IMR-90 (cell line): ENCODE results near the gene IL24. TPM values are rescaled to one million over a fixed set of nuclear protein-coding genes. Genes with fewer than 3 reads are reported as not detected.

Experiments
- ATAC-seq: fragments of 200-7000 bp; cut with Tn5 transposase; 2 replicates; pipeline ENCODE4 v1.9.1; 2020; ENCODE audit warnings: low read depth, mild to moderate bottlenecking, moderate library complexity
- BruUV-seq: library from RNA; stranded (reverse); fragments of 400-500 nt; replicated peaks from 2 replicates; lab custom pipeline; 2021; lab: Mats Ljungman, UMichigan
- CTCF ChIA-PET: fragments of 300-600 bp; formaldehyde crosslinking; extraction: SDS; loops from one replicate; lab custom pipeline; 2021; ENCODE audit warnings: antibody characterized with exemption; lab: Yijun Ruan, JAX
- POLR2A ChIA-PET: fragments of 300-600 bp; sonication (Branson Sonifier 250); formaldehyde crosslinking; loops from one replicate; lab custom pipeline; 2022; ENCODE audit warnings: antibody characterized with exemption; ENCODE audit not compliant: unreplicated experiment; lab: Charles Lee
- DNase-seq: peaks from one replicate; pipeline ENCODE4 v3.0.0; 2013
- H2AFZ ChIP-seq: replicated peaks from 2 replicates; pipeline ENCODE3; 2013; ENCODE audit warnings: low read length, mild to moderate bottlenecking; ENCODE audit not compliant: poor library complexity
- H2AK5ac ChIP-seq: 2 replicates; pipeline ENCODE4 v1.6.1; 2013; ENCODE audit warnings: low read depth, low read length, inconsistent platforms
- H2AK9ac ChIP-seq: replicated peaks from 2 replicates; pipeline ENCODE3; 2013; ENCODE audit warnings: mild to moderate bottlenecking, low read depth, low read length, moderate library complexity; ENCODE audit not compliant: poor library complexity
- H2BK120ac ChIP-seq: 2 replicates; pipeline ENCODE4 v1.6.1; 2013; ENCODE audit warnings: low read depth, low read length, inconsistent platforms
- H2BK15ac ChIP-seq: 3 replicates; pipeline ENCODE4 v1.6.1; 2013; ENCODE audit warnings: low read depth, low read length, inconsistent platforms
- H2BK20ac ChIP-seq: 2 replicates; pipeline ENCODE4 v1.6.1; 2013; ENCODE audit warnings: low read depth, mild to moderate bottlenecking, inconsistent platforms, low read length, moderate library complexity
- H2BK5ac ChIP-seq: 2 replicates; pipeline ENCODE4 v1.6.1; 2013; ENCODE audit warnings: mild to moderate bottlenecking, low read depth, low read length, inconsistent platforms; ENCODE audit not compliant: poor library complexity, severe bottlenecking
- H3K14ac ChIP-seq: replicated peaks from 2 replicates; pipeline ENCODE4 v1.6.1; 2013; ENCODE audit warnings: low read depth, low read length, inconsistent platforms
- H3K18ac ChIP-seq: 2 replicates; pipeline ENCODE4 v1.6.1; 2013; ENCODE audit warnings: low read depth, low read length, control low read depth
- H3K23ac ChIP-seq: 2 replicates; pipeline ENCODE4 v1.6.1; 2013; ENCODE audit warnings: low read depth, low read length, inconsistent platforms
- H3K27ac ChIP-seq: 2 replicates; pipeline ENCODE4 v1.5.1; 2013; ENCODE audit warnings: mild to moderate bottlenecking, control low read depth, low read length; ENCODE audit not compliant: insufficient read depth
- H3K27me3 ChIP-seq: 2 replicates; pipeline ENCODE4 v1.6.1; 2013; ENCODE audit warnings: low read length; ENCODE audit not compliant: control insufficient read depth, insufficient read depth
- H3K36me3 ChIP-seq: 2 replicates; pipeline ENCODE4 v1.6.1; 2013; ENCODE audit warnings: low read length, mixed read lengths; ENCODE audit not compliant: control insufficient read depth, insufficient read depth
- H3K4ac ChIP-seq: 2 replicates; pipeline ENCODE4 v1.6.1; 2013; ENCODE audit warnings: low read depth, low read length, inconsistent platforms
- H3K4me1 ChIP-seq: 2 replicates; pipeline ENCODE4 v1.6.1; 2013; ENCODE audit warnings: low read length, mixed read lengths; ENCODE audit not compliant: control insufficient read depth, insufficient read depth
- H3K4me2 ChIP-seq: 2 replicates; pipeline ENCODE4 v1.6.1; 2013; ENCODE audit warnings: low read depth, mild to moderate bottlenecking, control low read depth, low read length, moderate library complexity
- H3K4me3 ChIP-seq: 2 replicates; pipeline ENCODE4 v1.5.1; 2013; ENCODE audit warnings: low read depth, mild to moderate bottlenecking, control low read depth, low read length, moderate library complexity; ENCODE audit not compliant: insufficient read depth
- H3K56ac ChIP-seq: 2 replicates; pipeline ENCODE4 v1.6.1; 2013; ENCODE audit warnings: low read length, inconsistent platforms; ENCODE audit not compliant: insufficient read depth; ENCODE audit errors: extremely low read depth
- H3K79me1 ChIP-seq, 2 experiments: 2 replicates each; pipeline ENCODE4 v1.6.1; 2013; ENCODE audit warnings: low read length in 2 of 2, inconsistent platforms in 1 of 2, low read depth in 1 of 2
- H3K9ac ChIP-seq: 2 replicates; pipeline ENCODE4 v1.6.1; 2013; ENCODE audit warnings: low read depth, low read length, control low read depth
- H3K9me1 ChIP-seq: 2 replicates; pipeline ENCODE4 v1.6.1; 2013; ENCODE audit warnings: low read length, inconsistent platforms; ENCODE audit not compliant: insufficient read depth
- H3K9me3 ChIP-seq: 2 replicates; pipeline ENCODE4 v1.6.1; 2013; ENCODE audit warnings: low read length; ENCODE audit not compliant: control insufficient read depth, insufficient read depth
- H4K20me1 ChIP-seq: 2 replicates; pipeline ENCODE4 v1.6.1; 2013; ENCODE audit warnings: low read length, inconsistent platforms; ENCODE audit not compliant: insufficient read depth
- H4K5ac ChIP-seq: 2 replicates; pipeline ENCODE4 v1.6.1; 2013; ENCODE audit warnings: mild to moderate bottlenecking, low read depth, low read length, control low read depth
- H4K8ac ChIP-seq, 2 experiments: 2 replicates each; pipeline ENCODE4 v1.6.1; 2013; ENCODE audit warnings: low read depth in 2 of 2, low read length in 2 of 2, control low read depth in 1 of 2, inconsistent platforms in 1 of 2
- H4K91ac ChIP-seq: 2 replicates; pipeline ENCODE4 v1.6.1; 2013; ENCODE audit warnings: low read depth, low read length, inconsistent platforms; ENCODE audit not compliant: insufficient read depth
- CTCF ChIP-seq: conservative IDR thresholded peaks from 2 replicates; pipeline ENCODE4 v1.5.1; 2012; ENCODE audit warnings: mild to moderate bottlenecking, low read depth, low read length, improper control_type of control experiment
- FOS ChIP-seq: fragments of 150-350 bp; IDR thresholded peaks from 2 replicates; pipeline ENCODE4 v1.6.1; 2016; ENCODE audit warnings: low read depth, low read length
- RCOR1 ChIP-seq: IDR thresholded peaks from 2 replicates; pipeline ENCODE4 v1.6.1; 2012; ENCODE audit warnings: mild to moderate bottlenecking, low read length, improper control_type of control experiment; ENCODE audit not compliant: insufficient replicate concordance
- SMC3 ChIP-seq: fragments of 150-350 bp; IDR thresholded peaks from 2 replicates; pipeline ENCODE4 v1.6.1; 2016; ENCODE audit warnings: low read depth, mild to moderate bottlenecking, antibody characterized with exemption, low read length, moderate library complexity
- WGBS, 2 experiments: methylation state at CpG; one replicate each; pipeline versions ENCODE4 v1.1.5 to v1.1.7; 2013; ENCODE audit warnings: missing lambda C conversion rate in 2 of 2; ENCODE audit not compliant: insufficient read length in 1 of 2; ENCODE audit errors: extremely low coverage in 2 of 2; 5-methylcytosine and 5-hydroxymethylcytosine counted together
- dilution Hi-C: fragments of 300-500 bp; cut with HindIII; formaldehyde crosslinking; loops from one replicate; pipeline ENCODE4 v1.14.3; 2018; ENCODE audit warnings: low sequenced_read_pairs; ENCODE audit not compliant: unreplicated experiment
- in situ Hi-C: fragments of 300-500 bp; cut with MboI; formaldehyde crosslinking; loops from 3 replicates; pipeline ENCODE4 v1.14.3; 2019; ENCODE audit warnings: low sequenced_read_pairs, inconsistent platforms, mixed read lengths
- intact Hi-C: fragments of 100-400 bp; cut with micrococcal nuclease; formaldehyde crosslinking; loops from 2 replicates; pipeline ENCODE4 v1.10.0; 2022
- polyA plus RNA-seq, 3 experiments: library from polyadenylated mRNA; depleted of rRNA; stranded (reverse); fragments of >200 nt; gene quantifications; 2 replicates each; pipeline ENCODE4 v1.2.3, GENCODE V29; 2012; ENCODE audit warnings: low replicate concordance in 1 of 3
- total RNA-seq: library from RNA; depleted of rRNA; stranded (reverse); fragments of >200 nt; gene quantifications from 2 replicates; pipeline ENCODE4 v1.2.3, GENCODE V29; 2012

Gene IL24
- total and polyA plus RNA-seq, 2 of the 4 experiments (the other 2 are of a cell fraction), result 0.12 to 0.18 TPM

- peak; percentile 85 for TF ChIP-seq RCOR1
- TF ChIP-seq SMC3, result no peak
Observed at GRCh38 chr1:206905295-206906164, 8.3 kb downstream of the IL24 start (continued).

- H4K5ac ChIP-seq, result no peak overlapping the region
- H4K20me1 ChIP-seq, result no peaks in the 10 kb centered on the region
- H3K9ac ChIP-seq, result no peak overlapping the region
- H3K18ac ChIP-seq, result no peak overlapping the region
- POLR2A ChIA-PET, result no interaction called here
- H2AK5ac ChIP-seq, result peak overlapping the region; percentile 70; the same call in 1 of the 2 replicates
- H3K4me1 ChIP-seq, result peaks cover 9% of the 10 kb centered on the region
- peaks cover 7% of the 10 kb centered on the region; the same call in 1 of the 2 replicates for H3K27me3 ChIP-seq
- peak overlapping the region in 1 of 2 experiments; percentile 38; a peak in 1 of 4 replicates for H4K8ac ChIP-seq
- peak overlapping the region; percentile 82 for H2BK120ac ChIP-seq
- H3K4me3 ChIP-seq, result no peak overlapping the region
- no peak overlapping the region for H2AFZ ChIP-seq
- peak overlapping the region; percentile 86 for H3K4ac ChIP-seq
- no peaks in the 10 kb centered on the region for H3K36me3 ChIP-seq
- H2BK5ac ChIP-seq, result no peak overlapping the region
- no peak overlapping the region; the same call in 1 of the 2 replicates for H3K14ac ChIP-seq
- H2BK15ac ChIP-seq, result peak overlapping the region; percentile 79; the same call in 1 of the 3 replicates
- H3K23ac ChIP-seq, result no peak overlapping the region
- 0 out of 2 replicates have a peak, but pooled peaks have one; percentile 19 for TF ChIP-seq CTCF
- TF ChIP-seq FOS, result no peak
- peaks cover 0 to 11% of the 10 kb centered on the region in 2 experiments; a peak in 2 of 4 replicates for H3K79me1 ChIP-seq
- H4K91ac ChIP-seq, result peak overlapping the region; percentile 55; the same call in 1 of the 2 replicates
- H3K4me2 ChIP-seq, result no peak overlapping the region
- CTCF ChIA-PET, result interaction anchor here (2.3 kb wide), 1 partner anchor 173 kb away, joined by 12 read pairs; no protein-coding TSS in a partner anchor
- peak overlapping the region; percentile 75; the same call in 1 of the 2 replicates for H2BK20ac ChIP-seq
- H3K27ac ChIP-seq, result no peak overlapping the region
- dilution Hi-C loops, result no loop called here
- no peaks in the 10 kb centered on the region for H3K9me3 ChIP-seq
- in situ Hi-C loops, result no loop called here
- peaks cover 18% of the 10 kb centered on the region for H3K9me1 ChIP-seq
- ATAC-seq, result no peak
- intact Hi-C loops, result no loop called here
- WGBS, 2 experiments, result 91% methylated on average over 16 of the region's 23 CpGs; no CpG with 5 or more reads in 1 of the 2 experiments
- DNase-seq, result no peak
- no peak overlapping the region for H3K56ac ChIP-seq
- no TSS peak for BruUV-seq
- peak overlapping the region; percentile 68 for H2AK9ac ChIP-seq
Observed at GRCh38 chr1:206907304-206907991, 10.2 kb downstream of the IL24 start.
